ENCODE results near the gene TFAM. TPM values are rescaled to one million over a fixed set of nuclear protein-coding genes. Genes with fewer than 3 reads are reported as not detected.

TFAM gene
- 56.3 and 60.1 TPM in 2 replicates for total RNA-seq

DNA sequence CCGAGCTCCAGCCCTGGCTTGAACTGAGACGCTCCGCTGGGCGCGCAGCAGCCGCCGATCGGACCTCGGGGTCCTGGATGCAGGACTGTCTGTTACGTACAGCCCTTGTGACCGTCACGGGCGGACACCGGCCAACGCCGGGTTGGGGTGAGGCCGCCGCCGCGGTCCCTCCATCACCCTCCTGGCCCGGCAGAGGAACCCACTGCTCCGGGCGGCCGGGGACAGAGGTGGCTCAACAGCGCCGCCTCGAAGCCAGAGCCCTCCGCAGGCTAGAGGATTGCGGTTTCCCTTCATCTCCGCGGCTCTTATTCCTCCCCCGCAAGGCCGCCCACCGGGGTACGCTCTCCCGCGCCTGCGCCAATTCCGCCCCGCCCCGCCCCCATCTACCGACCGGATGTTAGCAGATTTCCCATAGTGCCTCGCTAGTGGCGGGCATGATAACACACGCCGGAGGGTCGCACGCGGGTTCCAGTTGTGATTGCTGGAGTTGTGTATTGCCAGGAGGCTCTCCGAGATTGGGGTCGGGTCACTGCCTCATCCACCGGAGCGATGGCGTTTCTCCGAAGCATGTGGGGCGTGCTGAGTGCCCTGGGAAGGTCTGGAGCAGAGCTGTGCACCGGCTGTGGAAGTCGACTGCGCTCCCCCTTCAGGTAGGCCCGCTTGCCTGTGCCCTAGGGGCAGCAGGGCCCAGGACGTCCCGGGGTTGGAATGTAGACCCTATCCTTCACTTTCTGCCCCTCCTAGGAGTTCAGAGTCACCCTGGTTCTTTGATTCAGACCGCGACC is at the start of gene TFAM:
Gene TFAM (plus strand): TSS at position 412 of the 785 bp plus-strand sequence. CDS start 138 bp downstream, at position 550.
- intact Hi-C loops (cut with micrococcal nuclease): loop anchor here (1.0 to 10.0 kb wide), 6 partner anchors 51 to 1520 kb away; partner anchors contain the start of genes CCDC6 and CISD1

- intact Hi-C loops (cut with micrococcal nuclease): loop anchor here (5.0 kb wide), 1 partner anchor 1974 kb away; the partner anchor contains the start of gene ZWINT
Observed at GRCh38 chr10:58336242-58336641, 49.0 kb upstream of the TFAM start.

DNA sequence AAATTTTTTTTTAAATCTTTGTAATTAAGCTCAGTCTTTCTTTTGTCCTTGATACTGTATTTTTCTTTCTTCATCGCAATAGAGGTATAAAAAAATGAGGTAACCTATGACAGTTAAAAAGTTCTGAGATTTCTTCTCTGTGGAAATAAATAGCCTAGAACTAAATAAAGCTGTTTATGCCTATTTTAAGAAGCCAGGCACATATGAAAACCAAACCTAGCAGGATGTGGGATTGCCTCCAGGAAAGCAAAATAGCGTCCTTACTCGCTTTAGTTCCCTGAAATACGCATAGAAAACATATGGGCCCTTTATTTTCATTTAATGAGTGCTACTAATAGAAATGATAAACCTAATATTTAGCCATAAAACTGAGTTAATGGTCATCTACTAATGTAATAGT is 43.8 kb upstream of the TFAM start:
- intact Hi-C loops (cut with micrococcal nuclease): no loop called here

GRCh38 chr10:58341947-58342346 is 43.3 kb upstream of the TFAM start:
- intact Hi-C loops (cut with micrococcal nuclease): no loop called here

- intact Hi-C loops (cut with micrococcal nuclease): no loop called here
Observed at GRCh38 chr10:58347967-58348366, 37.2 kb upstream of the TFAM start.

- intact Hi-C loops (cut with micrococcal nuclease): no loop called here
Observed at GRCh38 chr10:58348571-58349033, 36.6 kb upstream of the TFAM start.

- intact Hi-C loops (cut with micrococcal nuclease): no loop called here
Observed at GRCh38 chr10:58350023-58350422, 35.2 kb upstream of the TFAM start.

GRCh38 chr10:58350619-58351323 is 34.4 kb upstream of the TFAM start:
- intact Hi-C loops (cut with micrococcal nuclease): no loop called here

- intact Hi-C loops (cut with micrococcal nuclease): loop anchor here (1.0 kb wide), 1 partner anchor 48 kb away; no protein-coding TSS in a partner anchor
Observed at GRCh38 chr10:58351616-58352578, 33.3 kb upstream of the TFAM start.

DNA sequence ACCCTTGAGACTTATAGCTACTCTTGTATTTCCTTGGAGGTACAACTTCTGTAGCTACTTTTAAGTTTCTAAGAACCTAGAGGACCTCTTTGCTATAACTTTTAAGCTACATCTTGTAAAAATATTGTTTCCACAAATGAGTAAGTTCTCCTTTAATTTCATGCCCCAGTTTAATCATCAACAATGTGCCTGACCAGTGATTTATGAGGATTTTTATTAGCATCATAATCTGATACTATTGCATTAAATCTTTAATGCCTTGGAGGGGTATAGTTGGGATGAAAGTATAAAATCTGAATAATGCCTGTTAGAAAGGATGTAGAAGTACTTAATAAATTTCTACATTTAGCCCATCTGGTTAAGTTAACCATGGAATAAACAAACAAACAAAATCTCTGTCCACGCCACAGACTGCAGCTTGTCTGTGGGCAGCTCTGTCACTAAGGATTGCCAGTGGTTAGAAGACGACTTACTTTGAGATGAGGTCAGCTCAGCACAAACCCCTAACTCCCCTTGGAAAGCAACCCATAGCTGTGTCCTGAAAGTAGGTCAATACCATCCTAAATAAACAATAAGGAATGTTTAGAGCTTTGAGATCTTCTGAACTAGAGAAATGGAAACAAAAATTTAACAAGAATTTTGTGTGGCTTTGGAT is 32.1 kb upstream of the TFAM start:
- intact Hi-C loops (cut with micrococcal nuclease): loop anchor here (1.0 kb wide), 1 partner anchor 47 kb away; no protein-coding TSS in a partner anchor

- intact Hi-C loops (cut with micrococcal nuclease): no loop called here
Observed at GRCh38 chr10:58356756-58357155, 28.5 kb upstream of the TFAM start.

DNA sequence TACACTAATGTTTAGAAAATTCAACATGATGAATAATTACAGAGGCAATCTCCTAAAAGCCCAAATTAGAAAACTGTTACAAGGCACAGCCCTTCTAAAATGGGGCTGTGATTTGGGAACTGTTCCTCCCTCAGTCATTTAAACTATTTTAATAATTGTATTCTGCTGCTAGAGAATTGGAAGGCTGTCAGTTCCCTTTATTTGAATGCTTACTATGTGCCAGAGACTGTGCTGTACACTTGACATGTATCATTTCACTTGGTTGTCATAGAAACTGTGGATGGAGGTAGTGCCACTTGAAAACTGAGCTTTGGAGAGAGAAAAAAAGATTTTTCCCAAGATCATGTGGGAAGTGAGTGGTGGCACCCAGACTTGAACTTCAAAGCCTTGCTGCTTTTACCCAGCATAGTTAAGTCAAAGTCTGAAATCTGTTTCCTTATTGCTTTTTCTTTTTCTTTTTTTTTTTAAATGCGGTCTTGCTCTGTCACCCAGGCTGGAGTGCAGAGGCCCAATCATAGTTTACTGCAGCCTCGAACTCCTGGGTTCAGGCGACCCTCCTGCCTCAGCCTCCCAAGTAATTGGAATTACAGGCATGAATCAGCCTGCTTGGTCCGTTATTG is 26.8 kb upstream of the TFAM start:
- intact Hi-C loops (cut with micrococcal nuclease): no loop called here

DNA sequence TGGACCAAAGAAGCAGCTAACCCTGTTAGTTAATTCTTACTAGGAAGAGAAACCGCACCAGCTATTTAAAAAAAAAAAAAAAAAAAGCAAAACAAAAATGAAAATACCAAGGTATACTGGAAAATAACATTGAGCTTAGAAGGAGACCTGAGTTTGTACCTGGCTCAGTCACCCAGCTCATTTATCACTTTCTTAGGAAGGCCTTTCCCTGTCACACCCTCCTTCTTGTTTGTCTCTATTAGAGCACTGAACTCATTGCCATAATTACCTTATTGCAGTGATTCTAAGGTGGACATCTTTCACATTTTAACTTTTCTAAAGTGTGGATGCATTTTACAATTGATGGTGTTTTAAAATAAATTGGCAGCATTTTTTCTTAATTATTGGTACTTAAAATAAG is 26.3 kb upstream of the TFAM start:
- intact Hi-C loops (cut with micrococcal nuclease): no loop called here

DNA sequence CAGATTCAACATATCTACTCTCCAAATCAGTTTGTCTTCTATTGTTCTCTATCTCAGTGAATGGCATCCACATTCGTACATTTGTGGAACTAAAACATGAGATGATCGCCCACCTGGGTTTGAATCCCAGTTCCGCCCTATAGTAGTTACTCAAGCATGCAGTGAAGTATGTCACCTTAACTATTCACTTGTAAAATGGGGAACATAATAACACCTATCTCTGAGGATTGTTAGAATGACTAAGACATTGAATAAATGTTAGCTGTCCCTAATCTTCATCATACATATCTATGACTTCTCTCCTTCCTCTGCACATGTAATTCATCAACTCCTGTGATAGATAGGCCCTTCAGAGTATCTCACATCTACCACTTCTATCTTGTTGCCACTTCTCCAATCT is 25.7 kb upstream of the TFAM start:
- intact Hi-C loops (cut with micrococcal nuclease): no loop called here

GRCh38 chr10:58360412-58361004 is 24.7 kb upstream of the TFAM start:
- intact Hi-C loops (cut with micrococcal nuclease): no loop called here

DNA sequence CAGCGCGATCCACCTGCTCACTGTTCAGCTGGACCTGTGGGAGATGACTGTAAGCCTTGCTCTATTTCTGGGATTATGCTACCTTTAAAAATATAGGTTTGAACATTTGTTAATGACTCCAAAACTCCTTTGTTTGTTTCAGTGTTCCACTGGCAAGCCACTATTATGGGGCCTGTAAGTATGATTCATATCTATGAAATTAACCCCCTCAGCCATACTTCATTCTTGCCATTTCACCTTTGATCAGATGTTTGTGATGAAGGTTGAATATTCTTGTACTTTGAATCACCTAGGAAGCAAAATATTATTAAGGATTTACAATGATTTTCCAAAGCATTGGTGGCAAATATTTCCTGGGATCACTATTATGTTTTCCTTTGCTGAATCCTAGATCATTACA is 23.9 kb upstream of the TFAM start:
- intact Hi-C loops (cut with micrococcal nuclease): no loop called here

DNA sequence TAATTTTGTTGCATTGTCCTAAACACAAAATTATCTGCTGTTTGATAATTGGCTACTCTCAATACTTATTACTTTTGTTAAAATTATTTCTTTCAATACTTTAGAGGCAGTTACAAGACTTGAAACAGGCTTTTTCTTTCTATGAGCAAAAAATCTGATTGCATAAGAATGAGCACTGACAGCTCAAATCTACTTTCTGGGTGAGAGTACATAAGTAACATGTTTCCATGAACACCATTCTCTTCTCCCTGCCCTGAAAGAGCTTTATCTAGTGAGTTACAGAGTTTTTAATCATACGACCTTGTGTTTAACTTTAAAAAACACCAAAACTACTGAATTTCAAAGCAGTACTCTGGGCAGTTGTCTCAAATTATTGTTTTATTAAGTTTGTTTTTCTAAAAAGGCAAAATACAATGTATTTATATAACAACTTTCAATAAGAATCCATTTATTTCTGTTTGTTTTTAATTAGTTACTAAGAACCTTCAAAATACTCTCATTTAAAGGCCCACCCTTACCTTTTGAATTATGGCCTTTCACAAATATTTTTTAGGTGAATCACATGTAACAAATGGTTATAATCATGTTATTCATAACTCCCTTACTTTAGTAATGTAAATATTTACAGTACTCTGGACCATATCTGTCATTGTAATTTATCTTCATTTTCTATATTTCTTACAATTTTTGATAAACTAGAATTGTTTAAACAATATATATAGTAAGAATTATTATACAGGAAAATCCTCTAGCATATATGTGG is 23.0 kb upstream of the TFAM start:
- intact Hi-C loops (cut with micrococcal nuclease): no loop called here

DNA sequence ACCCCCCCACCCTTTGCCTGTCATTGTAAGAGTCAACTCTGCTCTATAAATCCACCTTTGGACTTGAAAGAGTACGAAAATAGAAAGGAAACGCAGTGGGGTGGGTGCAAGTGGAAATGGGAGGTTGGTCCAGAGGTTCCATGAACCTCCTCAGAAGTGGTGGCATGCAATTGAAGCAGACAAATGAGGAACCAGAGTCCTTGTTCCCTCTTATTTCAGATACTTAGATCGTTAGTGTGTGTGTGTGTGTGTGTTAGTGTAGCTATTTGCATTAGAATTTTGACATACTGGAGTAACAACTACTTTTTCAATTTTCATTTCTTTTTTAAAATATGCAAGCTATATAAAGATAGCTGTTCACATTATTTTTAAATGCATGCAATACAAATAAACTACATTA is 18.1 kb upstream of the TFAM start:
- intact Hi-C loops (cut with micrococcal nuclease): no loop called here

GRCh38 chr10:58371473-58371872 is 13.7 kb upstream of the TFAM start:
- intact Hi-C loops (cut with micrococcal nuclease): no loop called here
